CD4-positive, alpha-beta T cell treated with Interleukin-2 at 100 ng/mL for 4 hours (primary cell): ENCODE data around the gene XPO6.
"Not testable (repeated sequence)": the region's sequence is repeated elsewhere in the genome, so short reads cannot be mapped to it uniquely, and the experiment has no call there.

Source experiments
- DNase-seq: peaks from one replicate; pipeline ENCODE4 v3.0.0-alpha.2; 2020; ENCODE audit warnings: low spot score

Gene XPO6, protein sequence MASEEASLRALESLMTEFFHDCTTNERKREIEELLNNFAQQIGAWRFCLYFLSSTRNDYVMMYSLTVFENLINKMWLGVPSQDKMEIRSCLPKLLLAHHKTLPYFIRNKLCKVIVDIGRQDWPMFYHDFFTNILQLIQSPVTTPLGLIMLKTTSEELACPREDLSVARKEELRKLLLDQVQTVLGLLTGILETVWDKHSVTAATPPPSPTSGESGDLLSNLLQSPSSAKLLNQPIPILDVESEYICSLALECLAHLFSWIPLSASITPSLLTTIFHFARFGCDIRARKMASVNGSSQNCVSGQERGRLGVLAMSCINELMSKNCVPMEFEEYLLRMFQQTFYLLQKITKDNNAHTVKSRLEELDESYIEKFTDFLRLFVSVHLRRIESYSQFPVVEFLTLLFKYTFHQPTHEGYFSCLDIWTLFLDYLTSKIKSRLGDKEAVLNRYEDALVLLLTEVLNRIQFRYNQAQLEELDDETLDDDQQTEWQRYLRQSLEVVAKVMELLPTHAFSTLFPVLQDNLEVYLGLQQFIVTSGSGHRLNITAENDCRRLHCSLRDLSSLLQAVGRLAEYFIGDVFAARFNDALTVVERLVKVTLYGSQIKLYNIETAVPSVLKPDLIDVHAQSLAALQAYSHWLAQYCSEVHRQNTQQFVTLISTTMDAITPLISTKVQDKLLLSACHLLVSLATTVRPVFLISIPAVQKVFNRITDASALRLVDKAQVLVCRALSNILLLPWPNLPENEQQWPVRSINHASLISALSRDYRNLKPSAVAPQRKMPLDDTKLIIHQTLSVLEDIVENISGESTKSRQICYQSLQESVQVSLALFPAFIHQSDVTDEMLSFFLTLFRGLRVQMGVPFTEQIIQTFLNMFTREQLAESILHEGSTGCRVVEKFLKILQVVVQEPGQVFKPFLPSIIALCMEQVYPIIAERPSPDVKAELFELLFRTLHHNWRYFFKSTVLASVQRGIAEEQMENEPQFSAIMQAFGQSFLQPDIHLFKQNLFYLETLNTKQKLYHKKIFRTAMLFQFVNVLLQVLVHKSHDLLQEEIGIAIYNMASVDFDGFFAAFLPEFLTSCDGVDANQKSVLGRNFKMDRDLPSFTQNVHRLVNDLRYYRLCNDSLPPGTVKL

DNA sequence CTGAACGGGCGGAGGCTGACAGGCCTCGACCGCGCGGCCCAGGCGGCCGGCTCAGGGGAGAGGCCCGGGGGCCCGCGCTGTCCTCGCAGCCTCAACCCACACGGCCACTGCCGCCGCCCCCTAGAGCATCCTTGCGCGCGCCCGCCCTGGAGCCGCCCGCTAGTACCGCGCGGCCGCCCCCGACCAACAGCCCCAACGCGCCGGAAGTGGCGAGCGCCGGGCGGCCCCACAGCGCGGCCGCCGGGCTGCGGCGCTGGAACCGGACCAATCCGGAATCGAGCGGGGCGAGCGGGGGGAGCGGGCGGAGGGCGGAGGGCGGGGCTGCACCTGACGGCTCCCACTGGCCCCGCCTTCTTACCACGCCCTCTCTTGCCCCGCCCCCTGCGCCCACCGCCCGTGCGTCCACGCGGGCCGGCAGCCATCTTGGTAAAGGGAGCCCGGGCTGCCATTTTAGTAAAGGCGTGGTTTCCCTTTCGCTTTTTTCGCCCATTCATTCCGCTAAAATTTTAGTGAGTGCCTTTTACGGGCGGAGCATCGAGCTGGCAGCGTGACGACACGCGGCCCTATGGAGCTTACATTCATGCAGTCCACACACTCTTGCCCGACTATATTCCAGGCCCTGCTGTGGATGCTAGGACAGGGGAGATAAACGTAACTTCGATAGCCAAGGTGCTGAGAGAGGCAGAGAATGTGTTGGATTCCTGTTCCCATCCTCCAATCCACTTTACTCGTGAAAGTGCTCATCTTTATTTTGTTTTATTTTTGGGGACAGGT is at the start of gene XPO6:
XPO6 (minus strand) TSS at position 208 of the 774 bp plus-strand sequence. CDS start 597 bp downstream, outside the sequence.
- DNase-seq = peak; percentile 98

DNA sequence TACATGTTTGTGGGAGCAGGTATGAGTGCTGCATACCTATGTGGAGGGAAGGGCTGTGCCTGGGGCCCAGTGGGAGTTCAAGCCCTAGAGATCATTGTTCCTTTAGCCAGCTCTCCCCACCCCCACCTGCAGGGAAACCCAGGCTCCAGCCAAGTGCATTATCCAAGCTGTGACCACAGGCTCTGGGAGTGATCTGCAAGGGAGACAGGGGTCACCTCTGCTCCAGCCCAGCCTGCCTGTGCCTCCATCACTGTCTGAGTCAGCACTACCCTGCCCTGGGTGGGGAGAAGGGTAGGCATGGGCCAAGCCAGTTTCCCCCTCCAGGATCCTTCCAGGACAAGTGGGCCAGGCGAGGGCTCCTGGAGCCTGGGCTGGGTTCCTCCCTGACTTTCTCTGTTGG is 48.4 kb upstream of the XPO6 start:
- no peak for DNase-seq

DNA sequence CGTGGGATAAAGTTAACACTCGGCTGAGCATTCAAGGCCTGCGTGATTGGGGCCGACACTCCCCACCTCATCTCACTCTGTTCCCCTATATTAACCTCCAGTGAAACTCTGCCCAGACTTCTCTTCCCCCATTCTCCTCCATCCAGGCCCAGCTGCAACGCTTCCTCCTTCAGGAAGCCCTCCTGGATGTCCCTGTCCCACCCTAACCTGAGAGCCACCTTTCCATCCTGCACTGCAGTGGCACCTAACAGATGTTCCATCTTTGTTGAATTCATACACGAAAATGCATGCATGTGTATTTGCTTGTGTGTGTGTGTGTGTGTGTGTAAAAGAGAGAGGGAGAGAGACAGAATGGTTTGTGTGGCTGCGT is 48.0 kb upstream of the XPO6 start:
- no peak for DNase-seq

DNA sequence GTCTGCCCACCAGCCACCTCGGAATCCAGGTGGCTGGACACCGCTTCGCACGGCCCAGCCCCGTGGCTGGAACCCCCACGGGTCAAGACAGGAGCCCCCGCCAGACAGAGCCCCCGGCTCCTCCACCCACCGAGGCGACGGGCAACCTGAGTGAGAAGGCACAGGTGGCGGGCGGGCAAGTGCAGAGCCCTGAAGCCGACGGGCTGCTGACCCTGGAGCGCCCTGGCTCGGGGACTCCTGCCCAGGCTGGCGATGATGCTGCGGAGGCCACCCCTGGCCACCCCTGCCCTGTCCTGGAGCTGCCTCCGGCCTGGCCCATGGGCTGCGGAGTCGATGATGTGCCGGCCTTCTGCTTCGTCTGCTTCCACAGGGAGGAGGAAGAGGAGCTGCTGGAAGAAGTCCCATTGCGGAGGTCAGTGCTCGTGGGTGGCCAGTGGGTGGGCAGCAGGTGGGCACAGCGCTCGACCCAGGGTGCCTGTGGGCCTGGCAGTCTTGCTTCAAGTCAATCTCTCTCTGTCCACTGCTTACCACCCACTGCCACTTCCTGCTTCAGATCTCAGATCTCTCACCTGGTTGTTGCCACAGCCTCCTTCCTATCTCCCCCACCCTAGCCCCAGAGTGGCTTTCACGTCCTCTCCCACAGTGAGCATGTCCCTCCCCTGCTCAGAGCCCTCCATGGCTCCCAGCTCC is 47.5 kb upstream of the XPO6 start:
- DNase-seq = no peak

DNA sequence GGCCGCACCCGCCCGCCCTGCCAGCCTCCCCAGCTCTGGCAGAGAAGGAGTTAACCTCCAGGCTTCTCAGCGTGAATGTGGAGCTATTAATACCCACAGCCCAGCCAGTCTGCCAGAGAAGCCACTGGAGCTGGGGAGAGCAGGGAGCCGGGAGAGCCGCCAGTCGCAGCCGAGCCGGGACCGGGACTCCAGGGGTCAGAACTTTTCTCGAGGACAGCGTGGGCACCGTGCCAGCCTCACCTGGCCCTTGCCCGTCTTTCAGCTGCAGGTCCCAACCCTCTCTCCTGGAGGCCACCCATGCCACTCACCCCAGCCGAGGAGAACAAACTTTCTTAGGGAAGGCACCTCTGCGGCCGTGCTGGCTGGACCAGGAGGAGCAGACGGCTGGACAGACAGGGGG is 46.8 kb upstream of the XPO6 start:
- no peak for DNase-seq

DNA sequence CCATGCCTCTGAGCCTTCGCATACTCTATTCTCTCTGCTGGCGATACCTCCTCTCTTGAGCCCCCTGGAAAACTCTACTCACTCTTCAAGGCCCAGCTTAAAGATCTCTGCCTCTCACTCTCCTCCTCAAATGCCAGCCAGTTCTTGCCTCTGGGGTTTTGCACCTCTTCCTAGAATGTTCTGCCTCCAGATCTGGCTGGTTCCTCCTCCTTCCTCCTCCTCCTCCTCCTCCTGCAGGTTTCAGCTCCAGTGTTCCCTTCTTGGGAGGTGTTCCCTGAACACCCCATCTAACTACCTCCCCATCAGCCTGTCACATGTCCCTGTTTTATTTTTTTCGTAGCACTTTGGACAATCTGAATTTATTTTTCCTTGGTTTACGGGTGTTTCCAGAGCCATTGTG is 45.5 kb upstream of the XPO6 start:
- no peak for DNase-seq

DNA sequence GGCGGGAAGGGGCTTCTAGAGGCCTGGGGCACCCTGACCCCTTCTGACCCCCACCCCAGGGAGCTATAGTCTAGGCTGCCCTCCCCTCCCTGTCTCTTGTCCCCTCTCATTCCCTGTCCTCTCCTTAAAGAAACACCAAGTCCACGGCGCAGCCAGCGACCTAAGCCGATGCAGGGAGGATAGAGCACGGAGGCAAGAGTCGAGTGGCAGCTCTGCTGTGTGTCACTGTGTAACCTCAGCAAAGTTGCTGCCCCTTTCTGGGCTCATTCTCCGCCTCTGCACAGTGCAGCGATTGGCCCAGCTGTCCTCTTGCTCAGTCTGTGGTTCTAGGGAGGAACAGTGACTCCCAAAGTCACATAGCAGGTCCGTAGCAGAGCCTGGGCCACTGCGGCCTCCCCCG is 44.1 kb upstream of the XPO6 start:
- DNase-seq = no peak

DNA sequence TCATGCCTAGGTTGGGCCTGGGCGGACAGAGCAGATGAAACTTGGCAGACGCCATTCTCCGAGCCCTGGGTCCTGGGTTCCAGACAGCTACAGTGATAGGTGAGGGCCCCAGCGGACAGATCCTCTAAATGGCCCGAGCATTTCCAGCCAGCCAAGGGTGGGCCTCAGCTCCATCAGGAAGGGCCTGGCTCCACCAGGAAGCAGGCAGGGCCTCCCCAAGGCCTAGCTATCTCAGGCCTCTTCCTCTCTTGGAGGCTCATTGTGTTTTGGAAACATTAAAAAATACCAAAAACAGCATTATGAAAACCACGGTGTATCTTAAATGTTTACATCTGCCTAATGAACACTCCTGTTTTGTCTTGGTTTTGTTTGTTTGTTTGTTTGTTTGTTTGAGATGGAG is 42.4 kb upstream of the XPO6 start:
- DNase-seq = no peak

DNA sequence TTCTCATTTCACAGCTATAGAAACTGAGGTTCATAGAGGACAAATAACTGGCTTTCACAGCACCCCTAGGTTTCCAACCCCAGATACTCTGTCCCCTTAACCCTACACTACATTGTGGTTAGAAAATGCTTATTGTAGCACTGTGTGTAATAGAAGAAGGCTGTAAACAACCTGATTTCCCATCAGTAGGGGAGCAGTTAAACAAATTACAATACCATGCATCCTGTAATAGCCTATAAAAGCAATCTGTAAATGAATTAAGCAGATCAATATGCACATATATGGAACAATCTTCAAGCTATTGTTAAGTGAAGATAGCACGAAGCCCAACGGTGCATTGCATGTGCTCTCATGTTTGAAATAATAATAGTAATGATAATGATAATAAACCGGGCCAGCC is 39.2 kb upstream of the XPO6 start:
- DNase-seq = no peak

DNA sequence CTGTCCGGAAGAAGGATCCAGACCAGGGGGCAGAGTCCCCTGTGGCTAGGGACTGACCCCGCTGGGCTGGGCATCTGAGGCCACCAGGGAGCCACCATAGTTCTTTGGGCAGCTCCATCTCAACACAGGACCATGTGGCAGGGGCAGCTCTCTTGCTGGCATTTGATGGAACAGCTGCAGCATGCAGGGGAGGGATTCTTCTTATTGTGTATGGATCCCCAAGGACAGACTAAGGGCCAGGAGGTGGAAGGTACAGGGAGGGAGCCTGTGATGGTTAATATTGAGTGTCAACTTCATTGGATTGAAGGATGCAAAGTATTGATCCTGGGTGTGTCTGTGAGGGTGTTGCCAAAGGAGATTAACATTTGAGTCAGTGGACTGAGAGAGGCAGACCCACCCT is 37.7 kb upstream of the XPO6 start:
- DNase-seq = not testable (repeated sequence)

DNA sequence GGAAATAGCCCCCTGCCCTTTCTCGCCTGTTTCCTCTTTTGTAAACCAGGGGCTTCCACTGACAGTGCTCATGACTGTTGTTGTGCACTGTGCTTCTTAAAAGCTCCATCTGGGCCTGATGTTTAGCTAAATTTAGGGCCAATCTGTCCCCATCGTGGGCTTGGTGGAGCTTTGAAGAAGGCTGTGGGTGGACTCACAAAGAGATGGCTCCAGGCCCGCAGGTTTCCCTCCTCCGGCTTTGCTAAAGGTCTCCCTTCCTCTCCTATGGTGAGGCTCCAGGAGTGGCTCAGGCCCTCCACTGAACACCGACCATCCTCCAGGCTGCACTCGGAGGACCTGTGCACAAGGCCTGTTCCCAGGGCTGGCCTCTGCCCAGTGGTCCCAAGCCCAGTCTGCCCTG is 30.2 kb upstream of the XPO6 start:
- no peak for DNase-seq

DNA sequence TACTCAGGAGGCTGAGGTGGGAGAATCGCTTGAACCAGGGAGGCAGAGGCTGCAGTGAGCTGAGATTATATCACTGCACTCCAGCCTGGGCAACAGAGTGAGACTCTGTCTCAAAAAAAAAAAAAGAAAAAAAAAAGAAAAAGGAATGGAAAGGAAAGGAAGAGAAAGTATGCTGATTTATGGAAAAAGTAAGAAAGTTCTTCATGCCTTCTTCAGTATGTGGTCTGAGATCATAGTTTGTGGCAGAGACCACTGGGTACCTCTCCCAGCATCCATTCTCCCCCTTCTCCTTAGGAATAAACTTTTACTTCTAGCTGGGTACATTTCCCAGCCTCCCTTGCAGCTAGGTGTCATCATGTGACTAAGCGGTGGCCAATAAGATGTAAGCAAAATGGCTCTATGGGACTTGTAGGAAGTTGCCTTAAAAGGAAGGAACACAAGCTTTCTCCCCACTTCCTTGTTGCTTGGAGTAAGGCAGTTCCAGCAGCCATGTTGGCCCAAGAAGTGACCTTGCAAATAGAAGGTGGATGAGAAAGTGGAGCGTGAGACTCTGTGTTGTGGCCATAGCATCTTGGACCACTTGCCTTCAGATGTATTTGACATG is 26.1 kb upstream of the XPO6 start:
- DNase-seq = no peak

DNA sequence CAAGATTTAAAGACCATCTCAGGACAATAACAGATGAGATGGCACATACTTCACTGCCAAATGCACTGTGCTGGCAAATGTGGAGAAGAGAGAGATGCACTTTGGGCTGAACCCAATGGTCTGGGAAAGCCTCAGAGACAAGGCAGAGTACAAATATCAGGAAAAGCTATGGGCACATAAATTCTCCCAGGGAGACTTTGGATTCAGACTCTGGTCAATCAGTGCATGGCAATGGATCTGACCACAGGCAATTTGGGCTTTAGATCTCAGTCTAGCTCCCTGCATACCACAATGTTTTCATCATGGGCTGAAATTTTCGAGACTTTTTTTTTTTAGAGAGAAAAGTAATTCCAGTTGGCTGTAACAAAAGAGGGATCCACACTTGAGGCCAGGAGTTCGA is 20.0 kb upstream of the XPO6 start:
- no peak for DNase-seq

DNA sequence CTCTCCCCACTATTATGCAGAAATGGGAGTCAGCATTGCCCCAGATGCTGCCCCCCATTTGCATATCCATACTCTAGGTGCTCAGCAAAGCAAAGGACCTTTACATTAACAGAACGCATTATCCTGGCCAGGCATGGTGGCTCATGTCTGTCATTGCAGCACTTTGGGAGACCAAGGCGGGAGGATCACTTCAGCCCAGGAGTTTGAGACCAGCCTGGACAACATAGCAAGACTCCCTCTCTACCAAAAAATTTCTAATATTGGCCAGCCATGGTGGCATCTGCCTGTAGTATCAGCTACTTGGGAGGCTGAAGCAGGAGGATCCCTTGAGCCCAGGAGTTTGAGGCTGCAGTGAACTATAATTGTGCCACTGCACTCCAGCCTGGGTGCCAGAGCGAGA is 12.1 kb upstream of the XPO6 start:
- DNase-seq = not testable (repeated sequence)

DNA sequence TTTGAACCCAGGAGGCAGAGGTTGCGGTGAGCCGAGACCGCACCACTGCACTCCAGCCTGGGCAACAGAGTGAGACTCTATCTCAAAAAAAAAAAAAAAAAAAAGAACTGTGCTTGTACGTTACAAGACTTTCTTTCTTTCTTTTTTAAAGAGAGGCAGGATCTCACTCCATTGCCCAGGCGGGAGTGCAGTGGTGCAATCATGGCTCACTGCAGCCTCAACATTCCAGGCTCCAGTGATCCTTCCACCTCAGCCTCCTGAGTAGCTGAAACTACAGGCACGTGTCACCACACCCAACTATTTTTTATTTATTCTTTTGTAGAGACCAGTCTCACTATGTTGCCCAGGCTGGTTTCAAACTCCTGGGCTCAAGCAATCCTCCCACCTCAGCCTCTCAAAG is 8.0 kb upstream of the XPO6 start:
- not testable (repeated sequence) for DNase-seq

DNA sequence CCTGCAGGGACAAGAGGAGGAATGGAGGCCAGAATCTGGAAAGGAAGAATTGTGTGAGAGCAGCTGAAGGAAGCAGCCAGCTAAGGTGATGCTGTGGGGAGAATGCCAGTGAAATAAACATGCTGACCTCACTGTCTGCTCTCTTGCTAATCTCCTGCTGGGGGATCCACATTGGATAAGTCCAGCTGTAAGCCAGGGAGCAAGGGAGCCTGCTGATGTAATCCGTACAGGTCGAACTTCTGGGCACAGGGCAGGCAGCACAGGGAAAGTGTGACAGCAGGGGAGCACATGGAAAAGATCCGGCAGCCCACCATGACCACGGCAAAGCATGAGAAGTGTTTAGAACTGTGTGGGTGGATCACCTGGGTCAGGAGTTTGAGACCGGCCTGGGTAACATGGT is 7.5 kb upstream of the XPO6 start:
- DNase-seq = no peak

DNA sequence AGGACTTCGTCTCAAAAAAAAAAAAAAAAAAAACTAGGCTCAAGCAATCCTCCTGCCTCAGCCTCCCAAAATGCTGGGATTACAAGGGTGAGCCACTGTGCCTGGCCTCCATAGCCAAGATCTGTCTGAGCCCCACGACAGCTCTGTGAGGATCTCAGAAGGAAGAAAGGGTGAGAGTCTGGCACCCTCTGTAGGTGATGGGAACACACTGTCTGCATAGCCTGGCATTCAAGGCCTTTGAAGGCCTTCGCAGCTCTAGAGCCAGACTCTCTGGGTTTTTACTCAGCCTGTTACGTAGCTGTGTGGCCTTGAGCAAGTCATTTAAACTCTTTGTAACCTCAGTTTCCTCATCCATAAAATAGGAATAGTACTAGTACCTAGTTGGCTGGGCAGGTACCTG is 6.3 kb upstream of the XPO6 start:
- peak; percentile 83 for DNase-seq

DNA sequence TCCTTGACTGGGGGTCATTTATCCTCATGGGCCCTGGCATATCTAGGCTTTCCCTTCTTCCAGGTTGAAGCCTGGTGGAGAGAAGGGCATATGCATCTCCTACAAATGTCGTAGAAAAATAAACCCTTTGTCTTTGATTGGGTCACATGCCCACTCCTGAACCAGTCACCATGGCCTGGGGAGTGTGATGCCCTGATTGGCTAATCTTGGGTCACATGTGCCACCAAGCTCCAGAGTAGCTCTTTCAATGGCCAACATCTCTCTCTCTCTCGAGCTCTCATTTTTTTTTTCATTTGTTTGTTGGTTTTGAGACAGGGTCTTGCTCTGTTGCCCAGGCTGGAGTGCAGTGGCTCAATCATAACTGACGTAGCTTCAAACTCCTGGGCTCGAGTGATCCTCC is 5.6 kb upstream of the XPO6 start:
- no peak for DNase-seq

DNA sequence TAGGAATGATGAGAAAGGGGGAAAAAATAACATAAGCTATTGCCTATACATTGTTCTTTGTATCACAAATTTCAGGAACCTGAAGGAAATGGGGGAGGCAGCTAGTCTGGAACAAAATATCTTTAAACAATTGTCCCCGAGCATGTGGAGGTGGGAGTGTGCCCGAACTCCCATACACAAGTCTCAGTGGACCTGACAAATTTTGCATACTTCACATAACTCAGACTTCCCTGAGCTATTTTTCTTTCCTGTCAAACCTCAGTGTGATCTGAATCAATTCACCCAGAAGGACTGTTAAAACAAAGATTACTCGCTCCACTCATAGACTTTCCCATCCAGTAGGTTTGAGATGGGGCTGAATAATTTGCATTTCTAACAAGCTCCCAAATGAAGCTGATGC is 1.6 kb upstream of the XPO6 start:
- DNase-seq = no peak

DNA sequence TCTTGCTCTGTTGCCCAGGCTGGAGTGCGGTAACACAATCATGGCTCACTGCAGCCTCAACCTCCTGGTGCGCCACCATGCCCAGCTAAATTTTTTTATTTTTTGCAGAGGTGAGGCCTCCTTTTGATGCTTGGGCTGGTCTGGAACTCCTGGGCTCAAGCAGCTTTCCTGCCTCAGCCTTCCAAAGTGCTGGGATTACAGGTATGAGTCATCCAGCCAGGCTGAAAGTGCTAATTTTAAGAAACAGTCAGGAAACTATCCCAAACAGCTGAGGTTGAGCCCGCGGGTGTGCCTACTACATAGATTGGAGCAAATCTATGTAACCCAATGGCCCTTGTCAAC is 738 bp upstream of the XPO6 start:
- DNase-seq = no peak

DNA sequence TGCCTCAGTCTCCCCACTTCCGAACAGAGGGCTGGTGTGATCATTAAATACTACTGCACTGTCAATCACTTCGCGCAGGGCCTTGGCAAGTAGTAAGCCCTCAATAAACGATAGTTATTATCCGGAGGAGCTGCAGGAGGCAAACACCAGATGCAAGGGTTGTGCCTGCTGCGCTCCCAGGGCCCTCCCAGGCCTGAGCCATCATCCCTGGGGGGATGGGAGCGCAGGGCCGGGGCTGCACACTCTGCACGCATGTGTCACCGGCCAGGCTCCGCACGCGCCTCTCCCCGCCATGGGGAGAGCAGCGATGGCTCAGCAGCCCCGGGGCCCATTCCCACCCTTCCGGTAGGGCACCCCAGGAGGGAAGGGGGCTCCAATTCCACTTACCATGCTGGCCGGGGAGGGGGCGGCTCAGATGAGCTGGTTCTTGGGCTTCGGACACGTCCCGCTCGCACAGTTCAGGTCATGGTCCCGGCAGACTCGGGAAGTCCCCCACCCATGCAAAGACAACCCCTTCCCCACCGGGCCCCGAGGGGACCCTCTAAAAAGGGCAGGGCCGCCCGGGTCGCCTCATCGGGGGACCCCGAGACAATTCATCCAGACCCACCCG is 681 bp downstream of the XPO6 start:
- DNase-seq = peak; percentile 59
